GM18526 (cell line): ENCODE results near the gene PIK3CB.

Experiments
- POLR2A ChIP-seq: IDR thresholded peaks from 3 replicates; pipeline ENCODE4 v1.6.1; 2011; ENCODE audit not compliant: insufficient read length; ENCODE audit errors: extremely low read depth

PIK3CB gene

GRCh38 chr3:138782755-138783154, 52.0 kb downstream of the PIK3CB start:
- no peak for TF ChIP-seq POLR2A

GRCh38 chr3:138781012-138781470, 53.7 kb downstream of the PIK3CB start:
- TF ChIP-seq POLR2A, result no peak

GRCh38 chr3:138778643-138779042, 56.1 kb downstream of the PIK3CB start:
- no peak for TF ChIP-seq POLR2A

- TF ChIP-seq POLR2A, result no peak
These were observed 57.8 kb downstream of the PIK3CB start for GRCh38 chr3:138776961-138777360.

- no peak for TF ChIP-seq POLR2A
These were observed 59.5 kb downstream of the PIK3CB start for GRCh38 chr3:138775254-138775595.

GRCh38 chr3:138774529-138775253, 60.0 kb downstream of the PIK3CB start:
- no peak for TF ChIP-seq POLR2A

GRCh38 chr3:138771585-138771984, 63.1 kb downstream of the PIK3CB start:
- TF ChIP-seq POLR2A, result no peak

- no peak for TF ChIP-seq POLR2A
These were observed 65.1 kb downstream of the PIK3CB start for GRCh38 chr3:138769616-138770015.

GRCh38 chr3:138768946-138769345, 65.8 kb downstream of the PIK3CB start:
- TF ChIP-seq POLR2A, result no peak

GRCh38 chr3:138768125-138768524, 66.6 kb downstream of the PIK3CB start:
- no peak for TF ChIP-seq POLR2A

- TF ChIP-seq POLR2A, result no peak
These were observed 67.1 kb downstream of the PIK3CB start for GRCh38 chr3:138767498-138768104.

GRCh38 chr3:138761002-138761401, 73.7 kb downstream of the PIK3CB start:
- no peak for TF ChIP-seq POLR2A

GRCh38 chr3:138748190-138748589, 86.5 kb downstream of the PIK3CB start:
- TF ChIP-seq POLR2A, result no peak

GRCh38 chr3:138747225-138747624, 87.5 kb downstream of the PIK3CB start:
- no peak for TF ChIP-seq POLR2A

GRCh38 chr3:138740072-138740471, 94.7 kb downstream of the PIK3CB start:
- TF ChIP-seq POLR2A, result no peak

- no peak for TF ChIP-seq POLR2A
These were observed 102.3 kb downstream of the PIK3CB start for GRCh38 chr3:138732456-138732855.
